H1 (cell line): ENCODE measurements around the gene TMEM203. TPM values are rescaled to one million over a fixed set of nuclear protein-coding genes. Genes with fewer than 3 reads are reported as not detected.

Source experiments
- ASH2L ChIP-seq: fragments of 200-600, 300-600 bp; sonication (generic); IDR thresholded peaks from one replicate; pipeline ENCODE4 v1.7.1; 2017; ENCODE audit warnings: low read length
- ATF2 ChIP-seq: IDR thresholded peaks from 2 replicates; pipeline ENCODE4 v1.6.1; 2012; ENCODE audit warnings: low read length, inconsistent platforms
- CBX5 ChIP-seq: fragments of 300-800, 300-1000 bp; sonication (generic); IDR thresholded peaks from 2 replicates; pipeline ENCODE4 v1.7.1; 2016; ENCODE audit warnings: antibody characterized with exemption, low read length, low read depth
- CREB1 ChIP-seq: IDR thresholded peaks from 2 replicates; pipeline ENCODE4 v1.6.1; 2012; ENCODE audit warnings: inconsistent platforms
- EGR1 ChIP-seq: IDR thresholded peaks from 2 replicates; pipeline ENCODE4 v1.6.1; 2011; ENCODE audit warnings: low read depth, low read length, borderline replicate concordance
- EP300 ChIP-seq, 2 experiments: IDR thresholded peaks; 1 replicate in 1 of 2; 2 replicates in 1 of 2; pipeline ENCODE4 v1.6.1; 2011 to 2012; ENCODE audit warnings: low read depth in 2 of 2, low read length in 2 of 2, mild to moderate bottlenecking in 2 of 2, borderline replicate concordance in 1 of 2, inconsistent platforms in 1 of 2, moderate library complexity in 1 of 2
- EZH2 ChIP-seq: fragments of 200-600 bp; sonication (generic); IDR thresholded peaks from 2 replicates; pipeline ENCODE4 v1.7.1; 2012; ENCODE audit warnings: low read depth, mild to moderate bottlenecking, moderate library complexity, low read length, inconsistent platforms; ENCODE audit not compliant: severe bottlenecking
- FOSL1 ChIP-seq: IDR thresholded peaks from 2 replicates; pipeline ENCODE4 v1.6.1; 2011; ENCODE audit warnings: mild to moderate bottlenecking, low read depth, low read length, moderate library complexity; ENCODE audit not compliant: insufficient read depth
- GABPA ChIP-seq: IDR thresholded peaks from 2 replicates; pipeline ENCODE4 v1.6.1; 2011; ENCODE audit warnings: mild to moderate bottlenecking, low read length, moderate library complexity, borderline replicate concordance; ENCODE audit not compliant: insufficient read depth
- HDAC2 ChIP-seq, 2 experiments: fragments of 300-600 bp in 1 of 2; sonication (generic) in 1 of 2; IDR thresholded peaks; 2 replicates each; pipeline ENCODE4 v1.6.1; 2011 to 2012; ENCODE audit warnings: low read depth in 2 of 2, low read length in 2 of 2, mild to moderate bottlenecking in 2 of 2, moderate library complexity in 2 of 2, borderline replicate concordance in 1 of 2, inconsistent platforms in 1 of 2
- KDM5A ChIP-seq: fragments of 200-600 bp; IDR thresholded peaks from 2 replicates; pipeline ENCODE4 v1.7.1; 2012; ENCODE audit warnings: mild to moderate bottlenecking, low read length, inconsistent platforms, mixed read lengths
- NRF1 ChIP-seq: IDR thresholded peaks from 2 replicates; pipeline ENCODE4 v1.6.1; 2011; ENCODE audit warnings: mild to moderate bottlenecking, low read depth, low read length, improper control_type of control experiment
- POLR2AphosphoS5 ChIP-seq: IDR thresholded peaks from 2 replicates; pipeline ENCODE4 v1.6.1; 2011; ENCODE audit warnings: low read depth, low read length
- RAD21 ChIP-seq, 2 experiments: IDR thresholded peaks in 1 of 2; conservative IDR thresholded peaks in 1 of 2; 2 replicates each; pipeline ENCODE4 v1.6.1; 2011; ENCODE audit warnings: low read depth in 2 of 2, low read length in 2 of 2, improper control_type of control experiment in 1 of 2, inconsistent platforms in 1 of 2, mild to moderate bottlenecking in 1 of 2, moderate library complexity in 1 of 2
- RFX5 ChIP-seq: IDR thresholded peaks from 2 replicates; pipeline ENCODE4 v1.6.1; 2011; ENCODE audit warnings: low read depth, low read length, improper control_type of control experiment, borderline replicate concordance
- RXRA ChIP-seq: IDR thresholded peaks from 2 replicates; pipeline ENCODE4 v1.6.1; 2011; ENCODE audit warnings: low read depth, mild to moderate bottlenecking, low read length, moderate library complexity; ENCODE audit not compliant: insufficient read depth
- SIX5 ChIP-seq: IDR thresholded peaks from 2 replicates; pipeline ENCODE4 v1.6.1; 2011; ENCODE audit warnings: mild to moderate bottlenecking, low read depth, low read length
- SP1 ChIP-seq: IDR thresholded peaks from 2 replicates; pipeline ENCODE4 v1.6.1; 2011; ENCODE audit warnings: low read depth, low read length
- TAF1 ChIP-seq: IDR thresholded peaks from 2 replicates; pipeline ENCODE4 v1.6.1; 2011; ENCODE audit warnings: mild to moderate bottlenecking, low read depth, low read length
- TAF7 ChIP-seq: optimal IDR thresholded peaks from 2 replicates; pipeline ENCODE3; 2011; ENCODE audit warnings: low read depth, mild to moderate bottlenecking, inconsistent platforms, low read length, moderate library complexity, borderline replicate concordance
- ZNF274 ChIP-seq: IDR thresholded peaks from 2 replicates; pipeline ENCODE4 v1.7.0; 2012; ENCODE audit warnings: low read length, borderline replicate concordance; ENCODE audit errors: extremely low read depth
- polyA plus RNA-seq, 7 experiments: library from polyadenylated mRNA; depleted of rRNA in 3 of 7; stranded (reverse) in 5 of 7; unstranded in 2 of 7; fragments of >200 nt in 5 of 7; fragments of 200-250 nt in 2 of 7; gene quantifications; 1 replicate in 5 of 7; 2 replicates in 1 of 7; 4 replicates in 1 of 7; pipeline versions ENCODE4 v1.2.1 to v1.2.3, GENCODE V29; 2011 to 2013; ENCODE audit warnings: missing spikeins in 2 of 7, mixed read lengths in 2 of 7
- total RNA-seq: library from RNA; stranded (reverse); fragmentation: NEBNext Ultra II Directional; extraction: Animal tissue kit (Norgen Biotek cat#: 25700); gene quantifications from 2 replicates; pipeline ENCODE4 v1.2.1, GENCODE V29; 2021

The TMEM203 gene
- total and polyA plus RNA-seq, 2 of the 8 experiments (the other 6 are each of a cell fraction or from before 2014, with no cell fraction given) = 44.1 to 57.1 TPM

GRCh38 chr9:137223078-137223970 lies 17.9 kb upstream of the TMEM203 start (continued):
- 0 out of 2 replicates have a peak, but pooled peaks have one; percentile 31 for TF ChIP-seq ATF2
- peak; percentile 55 for TF ChIP-seq TAF1
- TF ChIP-seq RXRA = no peak
- no peak; the same call in 1 of the 2 replicates for TF ChIP-seq CREB1
- no peak for TF ChIP-seq RFX5
- TF ChIP-seq ZNF274 = no peak
- TF ChIP-seq GABPA = peak; percentile 96
- TF ChIP-seq TAF7 = peak; percentile 43
- TF ChIP-seq KDM5A = peak; percentile 30; the same call in 1 of the 2 replicates
- TF ChIP-seq NRF1 = peak; percentile 69
- no peak for TF ChIP-seq SIX5
- peak in 1 of 2 experiments; percentile 84; a peak in 1 of 4 replicates for TF ChIP-seq HDAC2 (IDR thresholded peaks at IDR 0.05; ENCODE audit: borderline replicate concordance in 1 of 2, low read depth in 2 of 2, low read length in 2 of 2)
- TF ChIP-seq EZH2 = peak; percentile 55
- no peak for TF ChIP-seq POLR2AphosphoS5
- TF ChIP-seq RAD21 (IDR thresholded peaks at IDR 0.05 in 1 of 2, conservative IDR thresholded peaks at IDR 0.05 in 1 of 2; ENCODE audit: low read depth in 2 of 2, low read length in 2 of 2) = no peak
- TF ChIP-seq EP300 (IDR thresholded peaks at IDR 0.05; ENCODE audit: borderline replicate concordance in 1 of 2, low read depth in 2 of 2, low read length in 2 of 2) = no peak
- TF ChIP-seq FOSL1 = no peak
- TF ChIP-seq CBX5 = no peak
- TF ChIP-seq EGR1 = peak; percentile 50
- TF ChIP-seq ASH2L = peak; percentile 21
- peak; percentile 93 for TF ChIP-seq SP1
